Measurements from ENCODE around the gene USF2.

Gene USF2

GRCh38 chr19:35302446-35302845 is 33.7 kb downstream of the USF2 start:
- DNase-seq, result no peak

- DNase-seq, result no peak
Observed at GRCh38 chr19:35303357-35303915, 34.7 kb downstream of the USF2 start.

GRCh38 chr19:35304036-35304435 is 35.3 kb downstream of the USF2 start:
- DNase-seq, result no peak

GRCh38 chr19:35305181-35305580 is 36.4 kb downstream of the USF2 start:
- no peak for DNase-seq

- peak in 1 of 2 donors; percentile 14 for DNase-seq
Observed at GRCh38 chr19:35306473-35307246, 37.9 kb downstream of the USF2 start.

- DNase-seq, result no peak
Observed at GRCh38 chr19:35307931-35308330, 39.2 kb downstream of the USF2 start.

- no peak for DNase-seq
Observed at GRCh38 chr19:35308910-35309309, 40.1 kb downstream of the USF2 start.

- DNase-seq, result no peak
Observed at GRCh38 chr19:35309481-35310279, 40.9 kb downstream of the USF2 start.

GRCh38 chr19:35310331-35310730 is 41.6 kb downstream of the USF2 start:
- DNase-seq, result no peak

GRCh38 chr19:35310811-35311465 is 42.2 kb downstream of the USF2 start:
- no peak for DNase-seq

GRCh38 chr19:35311901-35312665 is 43.3 kb downstream of the USF2 start:
- DNase-seq, result no peak

- DNase-seq, result no peak
Observed at GRCh38 chr19:35313587-35313986, 44.8 kb downstream of the USF2 start.

GRCh38 chr19:35314031-35314430 is 45.3 kb downstream of the USF2 start:
- DNase-seq, result no peak

GRCh38 chr19:35314858-35315470 is 46.2 kb downstream of the USF2 start:
- DNase-seq, result no peak

GRCh38 chr19:35315883-35316282 is 47.1 kb downstream of the USF2 start:
- DNase-seq, result no peak

- no peak for DNase-seq
Observed at GRCh38 chr19:35316560-35316959, 47.8 kb downstream of the USF2 start.

GRCh38 chr19:35317464-35318043 is 48.8 kb downstream of the USF2 start:
- DNase-seq, result no peak

- DNase-seq, result peak in 1 of 2 donors; percentile 75
Observed at GRCh38 chr19:35318679-35319448, 50.1 kb downstream of the USF2 start.

- DNase-seq, result peak in 1 of 2 donors; percentile 26
Observed at GRCh38 chr19:35320065-35320713, 51.4 kb downstream of the USF2 start.

- DNase-seq, result no peak
Observed at GRCh38 chr19:35321291-35321690, 52.5 kb downstream of the USF2 start.

Measured in CD4-positive, alpha-beta T cell treated with Interferon alpha-2 for 1 hour (primary cell).